Calu3 (cell line): ENCODE results near the gene ZNF584. TPM values are rescaled to one million over a fixed set of nuclear protein-coding genes. Genes with fewer than 3 reads are reported as not detected.
"Not testable (repeated sequence)": the region's sequence is repeated elsewhere in the genome, so short reads cannot be mapped to it uniquely, and the experiment has no call there.

Experiments
- BruUV-seq: library from RNA; stranded (reverse); fragments of 400-500 nt; replicated peaks from 2 replicates; lab custom pipeline; 2021; lab: Mats Ljungman, UMichigan
- CTCF ChIA-PET: fragments of 300-600 bp; sonication (Branson Sonifier 250); formaldehyde crosslinking; loops from one replicate; lab custom pipeline; 2022; ENCODE audit warnings: antibody characterized with exemption; lab: Charles Lee
- DNase-seq: peaks from one replicate; pipeline ENCODE4 v3.0.0; 2022
- H3K27ac Mint-ChIP-seq: one replicate; pipeline ENCODE4 v1.8.0; 2022; ENCODE audit warnings: mixed read lengths; ENCODE audit not compliant: unreplicated experiment
- H3K27me3 Mint-ChIP-seq: one replicate; pipeline ENCODE4 v1.8.0; 2022; ENCODE audit warnings: mixed read lengths; ENCODE audit not compliant: unreplicated experiment
- H3K36me3 Mint-ChIP-seq: one replicate; pipeline ENCODE4 v1.8.0; 2022; ENCODE audit warnings: mild to moderate bottlenecking, moderate library complexity, mixed read lengths; ENCODE audit not compliant: insufficient read depth, unreplicated experiment
- H3K4me1 Mint-ChIP-seq: one replicate; pipeline ENCODE4 v1.8.0; 2022; ENCODE audit warnings: mild to moderate bottlenecking, low read depth, mixed read lengths; ENCODE audit not compliant: unreplicated experiment
- H3K4me3 Mint-ChIP-seq: one replicate; pipeline ENCODE4 v1.8.0; 2022; ENCODE audit warnings: mild to moderate bottlenecking, low read depth, moderate library complexity, mixed read lengths; ENCODE audit not compliant: unreplicated experiment
- H3K9me3 Mint-ChIP-seq: one replicate; pipeline ENCODE4 v1.8.0; 2022; ENCODE audit warnings: low read depth, mixed read lengths; ENCODE audit not compliant: unreplicated experiment
- intact Hi-C: fragments of 100-400 bp; cut with micrococcal nuclease; formaldehyde crosslinking; loops from one replicate; pipeline ENCODE4 v1.10.0; 2022; ENCODE audit not compliant: unreplicated experiment
- total RNA-seq: library from RNA; stranded (reverse); gene quantifications from 2 replicates; pipeline ENCODE4 v1.2.3, GENCODE V29; 2022
- TF ChIP-seq, protein P1 (sequence below): fragments of 200-600 bp; IDR thresholded peaks from one replicate; pipeline ENCODE4 v1.8.0; 2022; ENCODE audit warnings: antibody characterized with exemption; ENCODE audit not compliant: unreplicated experiment

ZNF584 gene
- total RNA-seq, 1 experiment from 2014 or later = 21.8 TPM

DNA sequence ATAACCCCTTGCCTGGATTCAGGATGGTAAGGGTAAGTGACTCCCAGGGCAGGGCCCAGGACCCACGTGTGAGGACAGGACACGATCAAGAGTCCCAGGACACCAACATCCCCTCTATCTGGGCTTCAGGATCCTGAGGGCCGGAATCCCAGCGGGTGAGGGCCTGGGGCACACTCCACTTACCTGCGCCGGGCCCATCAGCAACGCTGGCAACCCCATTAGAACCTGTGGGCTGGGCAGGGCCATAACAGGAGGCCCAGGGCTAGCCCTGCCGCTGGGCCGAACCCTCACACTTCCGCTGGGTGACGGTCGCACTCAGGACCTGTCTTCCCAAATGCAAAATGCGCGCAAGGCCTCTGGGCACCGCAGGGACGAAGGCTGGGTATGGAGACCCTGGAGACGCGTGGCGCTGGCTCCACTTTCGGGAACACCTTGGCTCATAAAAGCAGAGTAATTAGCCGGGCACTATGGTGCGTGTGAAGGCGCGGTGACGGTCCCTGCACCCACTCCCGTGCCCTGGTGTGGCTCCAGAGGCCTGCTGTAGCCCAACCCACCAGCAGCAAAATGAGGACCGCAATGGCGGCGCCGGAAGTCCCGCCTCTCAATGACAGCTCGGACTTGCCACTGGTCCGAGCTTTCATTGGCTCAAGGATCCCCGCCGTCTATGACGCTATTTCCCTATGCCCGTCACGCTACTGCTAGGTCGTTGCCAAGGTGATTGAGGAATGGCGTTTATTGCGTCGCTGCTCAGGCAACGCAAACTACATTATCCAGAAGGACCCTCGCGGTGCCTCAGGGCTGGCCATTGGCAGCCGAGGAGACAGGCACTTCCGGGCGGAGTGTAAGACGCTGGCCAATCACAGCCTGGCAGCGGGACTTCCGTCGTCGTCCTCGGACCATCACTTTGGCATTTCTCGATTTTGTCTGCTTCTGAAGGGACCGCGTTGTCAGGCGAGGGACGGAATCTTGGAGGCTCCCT is 31.4 kb downstream of the ZNF584 start, which contains the start of gene ZNF132:
TSS of gene ZNF132 (minus strand) at position 578 of the 979 bp plus-strand sequence. CDS start at position 246, 332 bp downstream.
- Mint-ChIP-seq H3K27ac (no peak within 1 kb of the TSS), H3K27me3 (no peaks in the 10 kb centered on the region), H3K4me1 (no peaks in the 10 kb centered on the region), H3K4me3 (no peak within 1 kb of the TSS), H3K36me3 (peaks cover 7% of the 10 kb centered on the region), H3K9me3 (peaks cover 16% of the 10 kb centered on the region)
- DNase-seq = no peak
- TF ChIP-seq, protein P1, sequence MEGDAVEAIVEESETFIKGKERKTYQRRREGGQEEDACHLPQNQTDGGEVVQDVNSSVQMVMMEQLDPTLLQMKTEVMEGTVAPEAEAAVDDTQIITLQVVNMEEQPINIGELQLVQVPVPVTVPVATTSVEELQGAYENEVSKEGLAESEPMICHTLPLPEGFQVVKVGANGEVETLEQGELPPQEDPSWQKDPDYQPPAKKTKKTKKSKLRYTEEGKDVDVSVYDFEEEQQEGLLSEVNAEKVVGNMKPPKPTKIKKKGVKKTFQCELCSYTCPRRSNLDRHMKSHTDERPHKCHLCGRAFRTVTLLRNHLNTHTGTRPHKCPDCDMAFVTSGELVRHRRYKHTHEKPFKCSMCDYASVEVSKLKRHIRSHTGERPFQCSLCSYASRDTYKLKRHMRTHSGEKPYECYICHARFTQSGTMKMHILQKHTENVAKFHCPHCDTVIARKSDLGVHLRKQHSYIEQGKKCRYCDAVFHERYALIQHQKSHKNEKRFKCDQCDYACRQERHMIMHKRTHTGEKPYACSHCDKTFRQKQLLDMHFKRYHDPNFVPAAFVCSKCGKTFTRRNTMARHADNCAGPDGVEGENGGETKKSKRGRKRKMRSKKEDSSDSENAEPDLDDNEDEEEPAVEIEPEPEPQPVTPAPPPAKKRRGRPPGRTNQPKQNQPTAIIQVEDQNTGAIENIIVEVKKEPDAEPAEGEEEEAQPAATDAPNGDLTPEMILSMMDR = no peak
- CTCF ChIA-PET = no interaction called here
- intact Hi-C loops = no loop called here
- BruUV-seq = no TSS peak

DNA sequence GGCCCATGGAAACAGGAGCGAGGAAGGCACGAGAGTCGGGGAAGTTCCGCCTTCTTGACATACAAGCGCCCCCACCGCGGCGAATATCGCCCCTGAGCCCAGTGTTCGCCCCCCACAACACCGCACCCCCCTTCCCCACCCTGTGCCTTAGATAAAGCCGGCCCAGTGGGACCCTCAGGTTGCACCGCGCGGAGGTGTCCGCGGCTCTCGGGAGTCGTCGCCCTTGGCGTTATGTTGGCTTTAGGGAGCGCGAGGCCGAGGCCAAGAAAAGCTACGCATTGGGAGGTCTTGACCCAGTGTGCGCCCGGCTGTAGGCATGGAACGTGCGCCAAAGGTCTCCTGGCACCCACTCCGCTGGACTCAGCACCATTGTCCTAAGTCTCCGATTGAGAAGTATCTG is 32.1 kb downstream of the ZNF584 start:
- Mint-ChIP-seq H3K9me3 (peaks cover 16% of the 10 kb centered on the region), H3K4me1 (no peaks in the 10 kb centered on the region), H3K36me3 (peaks cover 7% of the 10 kb centered on the region), H3K27me3 (no peaks in the 10 kb centered on the region), H3K27ac (no peak overlapping the region), H3K4me3 (no peak overlapping the region)
- CTCF ChIA-PET = no interaction called here
- BruUV-seq = no TSS peak
- TF ChIP-seq, protein P1 = no peak
- no peak for DNase-seq
- intact Hi-C loops = no loop called here

DNA sequence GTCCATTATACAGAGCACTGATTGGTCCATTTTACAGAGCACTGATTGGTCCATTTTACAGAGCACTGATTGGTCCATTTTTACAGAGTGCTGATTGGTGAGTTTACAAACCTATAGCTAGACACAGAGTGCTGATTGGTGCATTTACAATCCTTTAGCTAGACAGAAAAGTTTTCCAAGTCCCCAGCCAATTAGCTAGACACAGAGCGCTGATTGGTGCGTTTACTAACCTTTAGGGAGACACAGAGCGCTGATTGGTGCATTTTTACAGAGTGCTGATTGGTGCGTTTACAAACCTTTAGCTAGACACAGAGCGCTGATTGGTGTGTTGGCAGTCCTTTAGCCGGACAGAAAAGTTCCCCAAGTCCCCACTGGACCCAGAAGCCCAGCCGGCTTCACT is 34.5 kb downstream of the ZNF584 start:
- peaks cover 16% of the 10 kb centered on the region for H3K9me3 Mint-ChIP-seq
- H3K4me3 Mint-ChIP-seq, H3K4me1 Mint-ChIP-seq, H3K27ac Mint-ChIP-seq, BruUV-seq, DNase-seq, intact Hi-C loops, H3K27me3 Mint-ChIP-seq, H3K36me3 Mint-ChIP-seq, CTCF ChIA-PET: not testable (repeated sequence)

DNA sequence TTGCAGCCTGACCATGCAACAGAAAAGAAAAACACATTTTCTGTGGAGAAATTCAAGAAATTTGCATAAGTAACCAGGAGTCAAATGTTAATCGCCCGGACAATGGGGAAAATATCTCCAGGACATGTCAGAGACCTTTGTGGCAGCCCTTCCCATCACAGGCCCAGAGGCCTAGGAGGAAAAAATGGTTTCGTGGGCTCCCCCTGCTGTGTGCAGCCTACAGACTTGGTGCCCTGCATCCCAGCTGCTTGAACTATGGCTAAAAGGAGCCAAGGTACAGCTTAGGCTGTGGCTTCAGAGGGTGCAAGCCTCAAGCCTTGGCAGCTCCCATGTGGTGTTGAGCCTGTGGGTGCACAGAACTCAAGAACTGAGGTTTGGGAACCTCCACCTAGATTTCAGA is 40.4 kb downstream of the ZNF584 start:
- BruUV-seq, intact Hi-C loops, H3K27ac Mint-ChIP-seq, H3K4me3 Mint-ChIP-seq, DNase-seq, CTCF ChIA-PET, H3K27me3 Mint-ChIP-seq: not testable (repeated sequence)
- peaks cover 11% of the 10 kb centered on the region for H3K9me3 Mint-ChIP-seq
- peaks cover 22% of the 10 kb centered on the region for H3K36me3 Mint-ChIP-seq
- H3K4me1 Mint-ChIP-seq = peaks cover 24% of the 10 kb centered on the region

DNA sequence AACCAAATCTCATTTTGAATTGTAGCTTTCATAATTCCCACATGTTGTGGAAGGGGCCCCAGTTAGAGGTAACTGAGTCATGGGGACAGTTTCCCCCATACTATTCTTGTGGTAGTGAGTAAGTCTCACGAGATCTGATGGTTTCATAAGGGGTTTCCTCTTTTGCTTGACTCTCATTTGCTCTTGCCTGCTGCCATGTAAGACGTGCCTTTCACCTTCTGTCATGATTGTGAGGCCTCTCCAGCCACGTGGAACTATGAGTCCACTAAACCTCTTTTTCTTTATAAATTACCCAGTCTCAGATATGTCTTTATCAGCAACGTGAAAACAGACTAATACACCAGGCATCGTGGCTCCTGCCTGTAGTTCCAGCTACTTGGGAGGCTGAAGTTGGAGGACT is 41.5 kb downstream of the ZNF584 start:
- intact Hi-C loops = loop anchor here (5.0 kb wide), 1 partner anchor 43 kb away; the partner anchor contains the start of gene ZNF584
- H3K4me3 Mint-ChIP-seq = peak overlapping the region; percentile 90
- H3K4me1 Mint-ChIP-seq = peaks cover 24% of the 10 kb centered on the region
- DNase-seq, BruUV-seq, H3K27ac Mint-ChIP-seq, CTCF ChIA-PET, H3K9me3 Mint-ChIP-seq, H3K27me3 Mint-ChIP-seq: not testable (repeated sequence)
- peaks cover 22% of the 10 kb centered on the region for H3K36me3 Mint-ChIP-seq
